ENCODE results near the gene TMIGD2.
"Not testable (repeated sequence)": the region's sequence is repeated elsewhere in the genome, so short reads cannot be mapped to it uniquely, and the experiment has no call there.

Gene TMIGD2, protein sequence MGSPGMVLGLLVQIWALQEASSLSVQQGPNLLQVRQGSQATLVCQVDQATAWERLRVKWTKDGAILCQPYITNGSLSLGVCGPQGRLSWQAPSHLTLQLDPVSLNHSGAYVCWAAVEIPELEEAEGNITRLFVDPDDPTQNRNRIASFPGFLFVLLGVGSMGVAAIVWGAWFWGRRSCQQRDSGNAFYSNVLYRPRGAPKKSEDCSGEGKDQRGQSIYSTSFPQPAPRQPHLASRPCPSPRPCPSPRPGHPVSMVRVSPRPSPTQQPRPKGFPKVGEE

DNA sequence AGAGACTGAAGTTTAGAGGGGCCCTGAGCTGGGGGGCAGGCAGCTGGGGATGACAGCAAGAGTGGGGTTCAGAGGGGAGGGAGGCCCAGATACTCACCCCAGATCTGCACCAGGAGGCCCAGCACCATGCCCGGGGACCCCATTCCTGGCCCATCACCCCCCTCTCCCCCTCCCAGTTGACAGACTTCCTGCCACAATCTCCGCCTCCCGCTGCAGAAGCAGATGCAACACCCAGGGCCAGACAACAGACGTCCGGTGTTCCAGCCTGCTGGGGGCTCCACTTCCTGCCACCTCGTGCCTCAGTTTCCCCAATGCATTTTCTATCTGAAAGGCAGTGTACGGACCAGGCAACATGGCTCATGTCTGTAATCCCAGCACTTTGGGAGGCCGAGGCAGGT, at the start of gene TMIGD2:
Gene TMIGD2 (minus strand): TSS at position 147 of the 398 bp plus-strand sequence. CDS start 4 bp downstream, at position 143.
- DNase-seq, result no peak

DNA sequence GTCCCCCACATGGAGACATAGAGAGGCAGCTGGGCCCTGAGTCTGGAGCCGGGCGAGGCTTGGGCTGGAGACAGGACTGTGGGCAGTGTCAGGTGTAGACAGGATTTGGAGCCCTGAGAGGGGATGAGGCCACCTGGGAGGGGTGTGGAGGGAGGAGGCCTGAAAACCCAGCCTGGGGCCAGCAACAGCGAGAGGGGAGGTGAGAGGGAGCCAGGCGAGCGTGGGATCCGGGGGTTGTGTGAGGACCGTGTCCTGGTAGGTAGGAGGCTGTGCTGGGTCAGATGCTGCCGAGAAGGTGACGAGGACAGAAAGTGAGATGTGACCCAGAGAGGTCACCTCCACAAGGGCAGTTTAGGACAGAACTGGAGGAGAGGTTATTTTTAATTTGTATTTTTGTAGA, 48.5 kb upstream of the TMIGD2 start:
- DNase-seq, result no peak

DNA sequence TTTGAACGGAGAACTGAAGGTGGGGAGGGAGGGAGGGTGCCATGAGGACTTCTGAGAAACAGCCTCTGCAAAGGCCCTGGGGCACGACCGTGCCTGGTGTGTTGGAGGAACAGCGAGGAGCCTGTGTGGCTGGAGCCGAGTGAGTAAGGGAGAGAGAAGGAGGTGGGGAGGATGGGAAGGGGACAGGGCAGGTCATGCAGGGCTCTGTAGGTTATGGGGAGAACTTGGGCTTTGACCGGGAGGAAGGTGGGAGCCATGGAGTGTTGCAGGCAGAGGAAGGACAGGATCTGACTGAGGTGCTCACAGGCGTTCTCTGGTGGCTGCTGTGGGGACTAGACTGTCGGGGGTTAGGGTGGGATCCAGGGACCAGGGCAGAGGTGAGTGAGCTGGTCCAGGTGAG, 47.9 kb upstream of the TMIGD2 start:
- DNase-seq, result no peak

DNA sequence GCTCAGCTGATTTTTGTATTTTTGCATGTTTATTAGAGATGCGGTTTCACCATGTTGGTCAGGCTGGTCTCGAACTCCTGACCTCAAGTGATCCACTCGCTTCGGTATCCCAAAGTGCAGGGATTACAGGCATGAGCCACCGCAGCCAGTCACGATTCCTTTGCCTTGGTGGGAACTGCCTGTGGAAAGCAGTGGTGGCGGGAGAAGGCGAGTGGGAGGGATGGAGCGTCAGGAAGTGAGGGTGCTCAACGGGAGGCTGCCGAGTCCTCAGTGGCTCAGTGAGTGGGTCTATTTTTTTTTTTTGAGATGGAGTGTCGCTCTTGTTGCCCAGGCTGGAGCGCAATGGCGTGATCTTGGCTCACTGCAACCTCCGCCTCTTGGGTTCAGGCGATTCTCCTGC, 47.0 kb upstream of the TMIGD2 start:
- DNase-seq, result not testable (repeated sequence)

DNA sequence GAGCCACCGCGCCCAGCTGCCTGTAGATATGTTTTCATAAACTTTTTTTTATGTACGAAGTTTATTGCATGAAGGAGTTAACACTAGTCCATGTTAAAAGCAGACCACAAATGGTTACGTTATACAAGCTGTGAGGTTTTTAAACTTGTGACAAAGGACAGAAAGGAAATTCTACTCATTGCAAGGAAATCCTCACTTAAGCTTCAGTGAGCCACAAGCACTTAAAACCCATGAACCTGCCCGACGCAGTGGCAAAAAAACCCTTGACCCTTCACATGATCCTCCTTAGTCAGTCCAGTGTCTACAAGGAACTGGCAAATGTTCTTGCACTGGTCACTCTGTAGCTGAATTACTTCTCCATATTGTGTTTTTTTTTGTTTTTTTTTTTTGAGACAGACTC, 45.3 kb upstream of the TMIGD2 start:
- no peak for DNase-seq

DNA sequence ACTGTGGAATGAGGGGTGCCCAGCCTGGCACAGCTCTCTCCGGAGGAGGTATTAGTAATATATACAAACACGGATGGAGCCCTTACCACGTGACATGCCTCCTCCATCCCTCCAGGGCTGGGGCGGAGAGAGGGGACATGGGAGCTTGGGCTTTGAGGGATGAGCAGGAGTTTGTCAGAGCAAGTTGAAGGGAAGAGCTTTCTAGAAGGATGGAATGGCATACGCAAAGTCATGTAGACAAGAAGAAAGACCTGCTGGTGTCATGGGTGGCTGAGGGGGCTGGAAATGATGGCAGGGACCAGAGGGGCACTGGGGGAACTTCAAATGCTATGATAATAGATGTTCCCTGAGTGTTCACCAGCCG, 43.8 kb upstream of the TMIGD2 start:
- DNase-seq, result no peak

DNA sequence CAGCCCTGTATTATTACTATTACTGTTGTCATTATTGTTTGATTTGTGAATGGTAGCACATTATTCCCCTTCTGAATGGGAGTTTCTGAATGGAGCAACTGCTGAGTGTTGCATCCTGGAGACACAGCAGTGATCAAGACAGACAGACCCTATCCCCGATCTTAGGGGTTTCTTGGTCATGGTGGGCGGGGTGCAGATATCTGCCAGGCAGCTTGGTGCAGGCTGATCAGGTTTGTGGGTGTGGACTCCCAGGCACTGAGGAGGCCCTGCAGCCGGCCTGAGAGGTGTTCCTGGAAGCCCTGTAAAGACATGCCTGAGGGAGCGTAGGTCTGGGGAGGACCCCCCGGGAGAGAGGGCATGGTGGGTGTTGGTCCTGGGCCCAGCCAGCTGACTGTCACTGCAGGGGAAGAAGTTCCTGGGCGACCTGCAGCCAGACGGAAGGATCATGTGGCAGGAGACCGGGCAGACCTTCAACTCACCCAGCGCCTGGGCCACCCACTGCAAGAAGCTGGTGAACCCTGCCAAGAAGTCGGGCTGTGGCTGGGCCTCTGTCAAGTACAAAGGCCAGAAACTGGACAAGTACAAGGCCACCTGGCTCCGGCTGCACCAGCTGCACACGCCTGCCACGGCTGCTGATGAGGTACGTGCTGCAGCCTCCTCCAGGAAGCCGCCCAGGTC, 43.3 kb upstream of the TMIGD2 start:
- DNase-seq, result no peak

DNA sequence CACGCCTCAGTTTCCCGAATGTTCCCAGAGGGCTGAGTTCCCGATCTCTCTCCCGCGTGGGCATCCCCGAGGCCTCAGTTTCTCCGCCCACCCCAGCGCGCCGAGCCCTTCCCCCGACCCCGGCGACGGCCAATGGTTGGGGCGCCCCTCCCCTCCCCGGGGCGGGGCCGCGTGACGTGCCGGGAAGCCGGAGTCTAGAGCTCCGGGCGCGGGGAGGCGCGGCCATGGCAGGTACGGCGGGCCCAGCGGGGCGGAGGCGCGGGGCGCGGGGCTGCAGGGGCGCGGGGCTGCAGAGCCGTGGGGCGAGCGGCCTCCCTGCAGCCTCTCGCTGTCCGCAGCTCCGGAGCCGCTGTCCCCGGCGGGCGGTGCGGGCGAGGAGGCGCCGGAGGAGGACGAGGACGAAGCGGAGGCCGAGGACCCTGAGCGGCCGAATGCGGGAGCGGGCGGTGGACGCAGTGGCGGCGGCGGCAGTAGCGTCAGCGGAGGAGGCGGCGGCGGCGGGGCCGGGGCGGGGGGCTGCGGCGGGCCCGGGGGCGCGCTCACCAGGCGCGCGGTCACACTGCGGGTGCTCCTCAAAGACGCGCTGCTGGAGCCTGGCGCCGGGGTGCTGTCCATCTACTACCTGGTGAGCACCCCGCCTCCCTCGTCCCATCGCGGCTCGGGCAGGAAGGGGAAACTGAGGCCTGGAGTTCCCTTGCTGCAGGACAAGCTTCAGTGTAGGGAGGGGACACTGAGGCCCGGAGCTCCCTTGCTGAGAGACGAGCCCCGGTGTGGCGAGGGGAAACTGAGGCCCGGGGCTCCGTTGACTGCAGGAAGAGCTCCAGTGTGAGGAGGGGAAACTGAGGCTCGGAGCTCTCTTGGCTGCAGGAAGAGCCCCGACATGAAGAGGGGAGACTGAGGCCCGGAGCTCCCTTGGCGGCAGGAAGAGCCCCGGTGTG, 41.5 kb upstream of the TMIGD2 start, which contains the start of gene MPND:
Gene MPND (plus strand): TSS at position 193 of the 938 bp plus-strand sequence. CDS start 32 bp downstream, at position 225.
- DNase-seq, result peak; percentile 93

DNA sequence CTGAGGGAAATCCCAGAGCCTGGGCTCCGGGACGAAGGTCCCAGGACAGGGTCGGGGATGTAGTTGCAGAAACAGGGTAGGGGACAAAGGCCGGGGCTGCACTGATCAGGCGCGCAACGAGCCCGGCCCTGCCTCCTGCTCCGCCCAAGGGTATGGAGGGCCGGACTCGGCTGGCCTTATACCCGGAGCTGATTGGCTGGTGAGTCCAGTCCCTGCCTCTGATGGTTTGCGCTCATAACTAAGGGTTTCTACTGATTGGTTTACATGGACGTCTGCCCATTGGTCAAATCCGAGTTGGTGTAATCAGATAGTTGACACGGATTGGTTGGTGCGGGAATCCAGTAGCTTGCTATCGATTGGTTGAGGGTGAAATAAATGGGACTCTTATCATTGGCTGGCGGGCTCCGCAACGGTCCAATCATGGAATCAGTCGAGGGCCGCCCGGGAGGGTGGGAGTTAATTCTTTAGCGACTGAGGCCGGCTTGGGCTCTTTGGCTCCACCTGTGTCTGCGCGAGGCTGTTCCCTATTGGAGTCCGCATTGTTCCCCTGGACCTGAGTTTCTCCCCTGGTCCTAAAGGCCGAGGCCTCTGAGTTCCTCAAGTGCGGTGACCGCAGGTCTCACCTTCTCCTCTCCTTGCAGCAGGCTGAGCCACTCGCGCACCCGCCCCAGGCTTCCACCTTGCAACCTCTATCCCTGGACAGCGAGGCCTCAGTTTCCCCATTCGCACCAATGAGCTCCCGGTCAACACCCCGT, 40.6 kb upstream of the TMIGD2 start:
- peak; percentile 100 for DNase-seq

DNA sequence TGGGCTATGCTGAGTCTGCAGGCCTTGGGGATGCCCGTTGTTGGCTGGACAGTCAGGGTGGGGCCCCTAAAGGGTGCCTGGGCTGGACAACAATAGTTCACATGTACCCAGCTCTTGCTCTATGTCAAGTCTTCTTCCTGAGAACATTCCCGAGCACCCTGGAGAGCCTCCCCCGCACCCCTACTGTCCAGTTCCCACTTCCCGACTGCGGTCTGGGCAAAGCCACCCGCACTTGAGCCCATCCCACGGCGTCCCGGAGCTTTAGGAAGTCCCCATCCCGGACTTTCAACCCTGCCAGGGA, 40.1 kb upstream of the TMIGD2 start:
- no peak for DNase-seq

DNA sequence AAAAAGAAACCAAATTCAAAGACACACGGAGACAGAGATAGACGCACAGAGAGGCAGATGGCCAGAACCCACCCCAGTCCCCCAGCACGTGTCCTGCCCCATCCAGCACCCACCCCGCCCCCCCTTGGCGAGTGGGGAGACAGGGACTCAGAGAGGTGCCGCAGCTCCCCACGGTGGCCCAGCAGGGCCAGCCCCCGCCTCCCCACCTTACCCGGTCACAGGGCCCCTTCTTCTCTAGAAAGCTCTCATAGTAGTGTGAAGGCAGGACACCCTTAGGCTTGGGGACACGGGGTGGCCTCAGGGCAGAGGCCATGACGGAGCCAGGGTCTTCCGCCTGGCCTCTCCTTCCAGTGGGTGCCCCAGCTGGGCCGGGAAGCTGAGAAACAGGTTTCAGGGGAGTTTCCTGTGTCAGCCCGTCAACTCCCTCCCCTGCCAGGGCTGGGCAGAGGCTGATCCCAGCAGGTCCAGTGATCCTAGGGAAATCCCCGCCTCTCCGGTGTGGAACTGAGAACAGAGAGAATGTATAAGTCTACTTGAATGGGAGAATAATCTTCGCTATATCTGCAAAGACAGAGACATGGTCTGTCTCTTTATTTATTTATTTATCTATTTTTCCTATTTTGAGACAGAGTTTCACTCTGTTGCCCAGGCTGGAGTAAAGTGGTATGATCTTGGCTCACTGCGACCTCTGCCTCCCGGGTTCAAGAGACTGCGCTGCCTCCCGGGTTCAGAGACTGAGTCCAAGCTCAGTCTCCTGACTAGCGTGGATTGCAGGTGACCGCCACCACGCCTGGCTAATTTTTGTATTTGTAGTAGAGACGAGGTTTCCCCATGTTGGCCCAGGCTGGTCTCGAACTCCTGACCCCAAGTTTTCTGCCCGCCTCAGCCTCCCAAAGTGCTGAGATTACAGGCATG, 36.5 kb upstream of the TMIGD2 start, which contains the start of gene STAP2:
Gene STAP2 (minus strand): TSS at position 387 of the 915 bp plus-strand sequence. CDS start 74 bp downstream, at position 313.
- DNase-seq, result no peak

DNA sequence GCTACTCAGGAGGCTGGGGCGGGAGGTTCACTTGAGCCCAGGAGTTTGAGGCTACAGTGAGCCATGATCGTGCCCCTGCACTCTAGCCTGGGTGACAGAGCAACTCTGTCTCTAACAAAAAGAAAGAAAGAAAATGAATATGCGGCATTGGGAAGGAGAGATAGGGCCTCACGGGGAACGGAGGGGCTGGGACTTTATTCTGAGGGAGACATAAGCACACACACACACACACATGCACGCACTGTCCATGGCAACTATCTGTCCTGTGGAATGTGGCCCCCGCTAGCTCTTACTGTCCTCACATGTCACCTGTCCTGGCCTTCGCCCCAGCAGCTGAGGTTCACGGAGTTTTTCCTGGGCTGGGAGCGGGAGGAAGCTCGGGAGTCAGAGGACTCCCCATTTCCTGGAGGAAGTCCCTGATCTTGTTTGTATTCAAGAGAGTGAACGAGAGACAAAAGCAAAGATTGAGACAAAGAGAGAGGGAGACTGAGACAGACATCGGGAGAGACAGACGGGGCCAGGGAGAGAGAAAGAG, 35.8 kb upstream of the TMIGD2 start:
- no peak for DNase-seq

DNA sequence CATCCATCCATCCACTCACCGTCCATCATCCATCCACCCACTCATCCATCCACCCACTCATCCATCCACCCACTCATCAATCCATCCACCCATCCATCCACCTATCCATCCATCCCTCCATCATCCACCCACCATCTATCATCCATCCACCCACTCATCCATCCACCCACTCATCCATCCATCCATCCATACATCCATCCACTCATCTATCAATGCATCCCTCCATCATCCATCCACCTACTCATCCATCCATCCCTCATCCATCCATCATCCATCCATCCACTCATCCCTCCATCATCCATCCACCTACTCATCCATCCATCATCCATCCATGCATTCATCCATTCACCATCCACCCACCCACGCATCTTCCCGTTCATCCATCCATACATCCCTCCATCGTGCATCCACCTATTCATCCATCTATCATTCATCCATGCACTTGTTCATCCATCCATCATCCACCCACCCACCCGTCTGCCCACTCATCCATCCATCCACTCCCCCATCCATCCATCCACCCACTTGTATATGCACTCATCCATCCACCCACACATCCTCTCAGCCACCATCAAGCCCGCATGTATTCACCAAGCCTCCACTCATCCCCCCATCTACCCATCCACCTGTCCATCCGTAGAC, 32.9 kb upstream of the TMIGD2 start:
- DNase-seq, result no peak

DNA sequence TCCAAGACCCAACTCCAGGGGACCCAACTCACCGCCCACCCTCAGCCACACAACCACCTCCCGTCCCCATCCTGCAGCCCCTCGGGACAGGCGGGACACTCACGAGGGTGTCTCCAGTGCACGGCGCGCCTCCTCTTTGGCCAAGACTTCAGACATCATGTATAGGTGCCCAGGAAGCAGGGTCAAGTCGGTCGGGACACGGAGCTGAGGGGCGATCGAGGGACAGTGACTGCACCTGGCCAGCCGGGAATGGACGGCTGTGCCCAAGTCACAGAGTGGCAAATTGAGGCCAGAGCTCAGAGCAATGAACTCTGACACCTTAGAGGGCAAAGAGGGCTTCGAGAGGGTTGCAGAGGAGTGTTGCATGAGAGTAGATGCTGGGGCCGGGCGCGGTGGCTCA, 27.7 kb upstream of the TMIGD2 start:
- no peak for DNase-seq

DNA sequence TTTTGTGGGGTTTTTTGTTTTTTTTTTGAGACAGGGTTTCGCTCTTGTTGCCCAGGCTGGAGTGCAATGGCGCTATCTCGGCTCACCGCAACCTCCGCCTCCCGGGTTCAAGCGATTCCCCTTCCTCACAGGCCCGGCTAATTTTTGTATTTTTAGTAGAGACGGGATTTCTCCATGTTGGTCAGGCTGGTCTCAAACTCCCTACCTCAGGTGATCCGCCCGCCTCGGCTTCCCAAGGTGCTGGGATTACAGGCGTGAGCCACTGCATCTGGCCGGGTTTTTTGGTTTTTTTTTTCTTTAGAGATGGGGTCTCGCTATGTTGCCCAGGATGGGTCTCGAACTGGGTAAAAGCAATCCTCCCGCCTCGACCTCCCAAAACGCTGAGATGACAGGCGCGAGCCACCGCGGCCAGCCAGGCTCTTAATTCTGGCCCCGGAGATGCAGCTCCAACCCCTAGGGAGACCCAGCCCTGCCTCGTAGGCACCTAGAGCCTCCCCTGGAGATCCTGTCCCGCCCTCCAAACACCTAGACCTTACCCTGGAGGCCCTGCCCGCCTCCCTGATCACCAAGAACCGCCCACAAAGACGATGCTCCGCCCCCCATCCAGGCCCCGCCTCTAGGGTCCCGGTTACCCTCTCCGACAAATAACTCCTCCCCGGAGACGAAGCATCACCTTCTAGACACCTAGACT, 26.9 kb upstream of the TMIGD2 start:
- DNase-seq, result not testable (repeated sequence)

DNA sequence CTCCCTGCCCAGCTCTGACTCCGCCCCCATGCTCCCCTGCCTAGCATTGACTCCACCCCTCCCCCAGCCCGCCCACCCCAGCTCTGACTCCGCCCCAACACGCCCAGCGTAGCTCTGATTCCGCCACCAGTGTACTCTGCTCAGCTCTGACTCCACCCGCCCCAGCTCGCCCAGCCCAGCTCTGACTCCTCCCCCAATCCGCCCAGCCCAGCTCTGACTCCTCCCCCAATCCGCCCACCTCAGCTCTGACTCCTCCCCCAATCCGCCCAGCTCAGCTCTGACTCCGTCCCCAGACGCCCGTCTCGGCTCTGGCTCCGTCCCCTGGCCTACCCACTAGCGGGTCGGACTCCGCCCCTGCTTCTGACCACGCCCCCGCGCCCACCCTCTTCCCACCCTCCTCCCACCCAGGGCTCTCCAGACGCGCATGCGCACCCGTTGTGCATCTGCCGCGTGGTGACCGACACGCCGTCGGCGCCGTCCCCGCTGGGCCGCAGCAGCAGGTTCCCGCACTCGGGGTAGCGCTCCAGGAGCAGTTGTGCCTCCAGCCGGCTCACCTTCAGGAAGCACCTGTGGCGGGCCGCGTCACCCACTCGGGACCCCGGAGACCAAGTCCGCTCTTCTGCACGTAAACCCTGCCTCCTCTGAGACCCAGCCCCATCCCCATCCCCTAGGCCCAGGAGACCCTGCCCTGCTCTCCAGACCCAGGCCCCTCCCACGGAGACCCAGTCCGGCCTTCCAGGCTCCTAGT, 26.2 kb upstream of the TMIGD2 start:
- peak; percentile 97 for DNase-seq

DNA sequence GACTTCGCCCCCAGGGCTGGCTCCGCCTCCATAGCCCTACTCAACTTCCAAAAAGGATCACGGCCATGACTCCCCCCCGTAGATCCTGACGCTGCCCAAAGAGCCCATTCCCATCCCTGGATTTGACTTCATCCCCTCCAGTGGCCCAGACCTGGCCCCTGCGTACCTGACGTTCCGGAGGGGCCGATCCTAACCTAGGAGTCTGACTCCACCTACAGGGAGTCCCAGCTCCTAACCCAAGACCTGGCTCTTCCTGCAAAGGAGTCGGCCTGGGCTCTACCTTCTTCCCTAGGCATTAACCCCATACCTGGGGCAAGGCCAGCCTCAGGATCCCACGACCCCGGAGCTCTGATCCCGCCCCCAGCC, 25.7 kb upstream of the TMIGD2 start:
- DNase-seq, result no peak

DNA sequence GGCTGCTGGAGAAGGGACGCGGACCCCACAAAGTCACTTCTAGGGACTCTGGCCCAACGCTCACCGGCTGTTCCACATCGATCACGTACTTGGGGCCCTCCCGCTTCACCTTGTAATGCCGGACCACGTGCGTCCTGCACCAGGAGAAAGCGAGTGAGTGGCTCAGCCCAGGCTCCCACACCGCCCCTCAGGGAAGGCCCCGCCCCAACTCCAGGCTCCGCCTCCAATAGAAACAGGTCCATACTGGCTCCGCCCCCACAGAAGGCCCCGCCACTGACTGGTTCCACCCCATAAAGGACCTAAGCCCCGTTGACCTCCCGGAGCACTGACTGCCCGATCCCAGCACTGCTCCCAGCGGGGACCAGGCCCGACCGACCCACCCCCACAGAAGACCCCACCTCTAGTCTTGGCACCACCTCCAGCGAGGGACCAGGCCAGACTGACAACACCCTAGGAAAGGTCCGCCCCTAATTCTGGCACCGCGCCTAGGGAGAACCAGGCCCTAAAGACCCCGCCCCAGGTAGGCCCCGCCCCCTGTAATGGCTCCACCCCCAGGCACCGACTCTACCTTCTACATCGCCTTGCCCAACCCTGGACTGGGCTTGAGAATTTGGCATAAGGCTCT, 25.2 kb upstream of the TMIGD2 start:
- DNase-seq, result peak; percentile 92

DNA sequence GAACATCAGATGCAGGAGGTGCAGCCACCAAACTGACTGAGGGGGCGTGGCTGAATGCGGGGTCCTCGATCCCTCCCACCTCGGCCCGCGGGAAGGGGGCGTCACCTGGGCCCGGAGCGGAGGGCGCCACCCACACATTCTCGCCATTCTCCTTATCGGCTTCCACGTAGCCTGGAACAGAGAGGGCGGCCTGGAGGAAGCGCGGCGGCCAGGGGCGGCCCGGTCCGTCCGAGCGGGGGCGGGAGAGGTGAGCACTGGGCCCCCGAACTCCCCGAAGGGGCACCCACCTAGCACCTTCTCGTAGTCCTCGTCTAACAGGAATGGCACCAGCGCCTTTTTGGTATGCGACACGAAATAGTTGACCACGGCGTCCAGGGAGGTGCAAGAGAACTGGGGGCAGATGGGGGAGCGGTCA, 24.7 kb upstream of the TMIGD2 start:
- DNase-seq, result no peak
